K562 (cell line): ENCODE data around the gene FSCN2. TPM values are rescaled to one million over a fixed set of nuclear protein-coding genes. Genes with fewer than 3 reads are reported as not detected.

Experiments
- ATAC-seq: fragments of 200-7000 bp; cut with Tn5 transposase; 3 replicates; pipeline ENCODE4 v1.9.1; 2020; ENCODE audit warnings: moderate library complexity
- BruUV-seq: library from RNA; stranded (reverse); fragments of 400-500 nt; replicated peaks from 2 replicates; lab custom pipeline; 2021; lab: Mats Ljungman, UMichigan
- CTCF ChIA-PET: fragments of 300-600 bp; formaldehyde crosslinking; extraction: SDS; loops from one replicate; lab custom pipeline; 2021; ENCODE audit warnings: low intra/inter-chr PET ratio; lab: Yijun Ruan, JAX
- POLR2A ChIA-PET: fragments of 300-600, 350-650 bp; sonication (Branson Sonifier 250); formaldehyde crosslinking; extraction: SDS; loops from one replicate; lab custom pipeline; 2021; ENCODE audit warnings: antibody characterized with exemption, inconsistent platforms; lab: Yijun Ruan, JAX
- DNase-seq, 4 experiments: peaks; one replicate each; pipeline versions ENCODE4 v3.0.0 to v3.0.0-alpha.2; 2011 to 2018; ENCODE audit warnings: low spot score in 3 of 4, mixed read lengths in 3 of 4; ENCODE audit errors: extremely low read depth in 1 of 4
- FAIRE-seq: peaks from 2 replicates; lab custom pipeline; 2011; peaks lifted over from hg19 to GRCh38; lab: Jason Lieb, UNC
- H2AFZ ChIP-seq: 2 replicates; pipeline ENCODE4 v1.6.0; 2011; ENCODE audit warnings: low read depth, low read length, control low read depth, inconsistent platforms
- H3K27ac ChIP-seq: fragments of 200-600 bp; 3 replicates; pipeline ENCODE4 v1.8.0; 2011; ENCODE audit warnings: low read depth, mild to moderate bottlenecking, control low read depth, inconsistent platforms, low read length, moderate library complexity, mixed read lengths; ENCODE audit errors: extremely low read depth
- H3K27me3 ChIP-seq, 2 experiments: fragments of 300-600 bp in 1 of 2; 2 replicates in 1 of 2; 3 replicates in 1 of 2; pipeline versions ENCODE4 v1.6.0 to v1.8.0; 2011; ENCODE audit warnings: inconsistent platforms in 2 of 2, low read length in 2 of 2, mild to moderate bottlenecking in 1 of 2, mixed read lengths in 1 of 2, moderate library complexity in 1 of 2; ENCODE audit not compliant: control insufficient read depth in 2 of 2, insufficient read depth in 2 of 2
- H3K36me3 ChIP-seq: fragments of 300-600 bp; 3 replicates; pipeline ENCODE4 v1.8.0; 2011; ENCODE audit warnings: mild to moderate bottlenecking, low read length, inconsistent platforms; ENCODE audit not compliant: control insufficient read depth, insufficient read depth
- H3K4me1 ChIP-seq, 2 experiments: fragments of 200-600 bp in 1 of 2; replicated peaks in 1 of 2; 2 replicates in 1 of 2; 3 replicates in 1 of 2; pipeline versions ENCODE4 v1.5.1 to v1.8.0; 2011; ENCODE audit warnings: inconsistent platforms in 2 of 2, low read length in 2 of 2, mild to moderate bottlenecking in 1 of 2, mixed read lengths in 1 of 2, moderate library complexity in 1 of 2; ENCODE audit not compliant: control insufficient read depth in 2 of 2, insufficient read depth in 2 of 2
- H3K4me2 ChIP-seq: 2 replicates; pipeline ENCODE4 v1.6.1; 2011; ENCODE audit warnings: low read length, control low read depth, inconsistent platforms, mixed read lengths; ENCODE audit not compliant: insufficient read depth
- H3K4me3 ChIP-seq: fragments of 200-600 bp; sonication (generic), shearing (Covaris generic); 2 replicates; pipeline ENCODE4 v1.5.1; 2016; ENCODE audit warnings: control low read depth, inconsistent platforms
- H3K79me2 ChIP-seq: fragments of 200-600 bp; 3 replicates; pipeline ENCODE4 v1.8.0; 2011; ENCODE audit warnings: low read length, inconsistent platforms; ENCODE audit not compliant: control insufficient read depth, insufficient read depth
- H3K9ac ChIP-seq, 2 experiments: 2 replicates each; pipeline versions ENCODE4 v1.6.0 to v1.6.1; 2011; ENCODE audit warnings: low read depth in 2 of 2, low read length in 2 of 2, control low read depth in 1 of 2, inconsistent platforms in 1 of 2, mild to moderate bottlenecking in 1 of 2, mixed read lengths in 1 of 2; ENCODE audit not compliant: insufficient read depth in 1 of 2
- H3K9me1 ChIP-seq: one replicate; pipeline ENCODE4 v1.6.0; 2011; ENCODE audit warnings: inconsistent platforms, mild to moderate bottlenecking, low read length, moderate library complexity; ENCODE audit not compliant: control insufficient read depth, insufficient read depth
- H3K9me3 ChIP-seq: replicated peaks from 2 replicates; pipeline ENCODE4 v1.5.1; 2011; ENCODE audit warnings: low read depth, low read length, inconsistent platforms; ENCODE audit not compliant: control insufficient read depth, insufficient read depth
- H4K20me1 ChIP-seq: replicated peaks from 2 replicates; pipeline ENCODE4 v1.6.1; 2011; ENCODE audit warnings: low read length, inconsistent platforms, mixed read lengths; ENCODE audit not compliant: control insufficient read depth, insufficient read depth
- HDAC8 ChIP-seq: fragments of 450-650 bp; IDR thresholded peaks from 2 replicates; pipeline ENCODE4 v1.6.1; 2016; ENCODE audit warnings: mild to moderate bottlenecking, missing genetic modification characterization, moderate library complexity, missing compliant biosample characterization
- NR2C1 ChIP-seq, 2 experiments: fragments of 450-650 bp; IDR thresholded peaks; 2 replicates each; pipeline ENCODE4 v1.6.1; 2017; ENCODE audit warnings: mild to moderate bottlenecking in 2 of 2, antibody characterized with exemption in 1 of 2, inconsistent platforms in 1 of 2, missing compliant biosample characterization in 1 of 2, missing genetic modification characterization in 1 of 2
- ZNF507 ChIP-seq: conservative IDR thresholded peaks from 2 replicates; pipeline ENCODE4 v1.6.1; 2017; ENCODE audit warnings: missing genetic modification characterization, missing compliant biosample characterization
- ZNF668 ChIP-seq: fragments of 250-450 bp; sonication (Bioruptor Pico); IDR thresholded peaks from 2 replicates; pipeline ENCODE4 v1.8.0; 2022; ENCODE audit warnings: mild to moderate bottlenecking, inconsistent platforms
- WGBS: fragments of 100-300 bp; shearing (Covaris generic); methylation state at CpG from one replicate; pipeline ENCODE4 v1.1.6; 2016; ENCODE audit warnings: low coverage, mixed read lengths; ENCODE audit not compliant: insufficient coverage; ENCODE audit errors: missing lambda C conversion rate; 5-methylcytosine and 5-hydroxymethylcytosine counted together
- in situ Hi-C: fragments of 300-500 bp; cut with MboI; formaldehyde crosslinking; loops from 4 replicates; pipeline ENCODE4 v1.15.0; 2018; ENCODE audit warnings: inconsistent platforms, mixed read lengths
- intact Hi-C: fragments of 100-400 bp; cut with micrococcal nuclease; formaldehyde crosslinking; loops from 2 replicates; pipeline ENCODE4 v1.14.2; 2022
- polyA plus RNA-seq, 8 experiments: library from polyadenylated mRNA; depleted of rRNA in 4 of 8; stranded (reverse) in 5 of 8; unstranded in 3 of 8; fragments of >200 nt; fragmentation: Nextera tagmentation in 2 of 8; fragmentation: Illumina TruSeq in 1 of 8; extraction: Ambion mirVana in 2 of 8; extraction: Trizol in 1 of 8; gene quantifications; 2 replicates each; pipeline versions ENCODE4 v1.2.1 to v1.2.3, GENCODE V29; 2011 to 2014; ENCODE audit warnings: inconsistent platforms in 1 of 8, missing spikeins in 1 of 8
- total RNA-seq, 7 experiments: library from RNA; depleted of rRNA in 6 of 7; stranded (reverse); fragments of >200 nt in 6 of 7; fragmentation: Illumina TruSeq in 2 of 7; extraction: Trizol in 2 of 7; gene quantifications; 2 replicates each; pipeline versions ENCODE4 v1.2.1 to v1.2.3, GENCODE V29; 2011 to 2021; ENCODE audit warnings: low replicate concordance in 1 of 7
- TF ChIP-seq, protein P1 (sequence below): conservative IDR thresholded peaks from 2 replicates; pipeline ENCODE4 v1.6.1; 2011; ENCODE audit warnings: low read depth, mild to moderate bottlenecking, low read length; ENCODE audit not compliant: control insufficient read depth

FSCN2 gene
- total and polyA plus RNA-seq, 9 of the 15 experiments (the other 6 are each of a cell fraction or from before 2014, with no cell fraction given), result 0.08 TPM; not detected in 8

DNA sequence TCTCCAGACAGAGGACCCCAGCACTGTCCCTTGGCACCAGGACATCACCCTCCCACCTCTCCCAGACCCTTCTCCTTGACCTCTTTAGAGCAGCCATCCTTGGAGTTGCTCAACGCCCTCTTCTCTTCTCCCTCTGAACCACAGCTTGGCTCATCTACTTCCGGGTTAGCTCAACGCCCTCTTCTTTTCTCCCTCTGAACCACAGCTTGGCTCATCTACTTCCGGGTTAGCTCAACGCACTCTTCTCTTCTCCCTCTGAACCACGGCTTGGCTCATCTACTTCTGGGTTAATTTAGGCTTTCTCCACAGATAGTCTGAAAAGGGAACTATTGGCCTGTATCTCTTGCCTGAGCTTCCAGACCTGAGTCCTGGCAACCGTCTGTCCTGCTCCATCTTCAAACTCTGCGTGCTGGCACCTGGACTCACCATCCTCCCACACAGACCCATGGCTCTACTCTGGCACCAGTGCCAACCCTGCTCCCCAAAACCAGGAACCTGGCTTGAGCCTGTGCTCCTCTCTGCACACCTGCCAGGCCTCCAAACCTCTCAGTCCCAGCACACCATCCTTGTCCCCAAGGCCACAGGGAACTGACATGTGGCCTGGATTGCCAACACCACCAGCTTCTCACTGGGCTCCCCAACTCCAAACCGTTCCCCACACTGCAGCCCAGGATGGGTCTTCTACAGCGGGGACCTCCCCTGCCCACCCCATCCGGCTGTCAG is 49.3 kb downstream of the FSCN2 start:
- CTCF ChIA-PET, result no interaction called here
- Histone ChIP-seq H3K79me2 (peaks cover 11% of the 10 kb centered on the region; the same call in 2 of the 3 replicates), H3K9ac (peak overlapping the region in 1 of 2 experiments; percentile 50; a peak in 1 of 4 replicates), H3K27me3 (no peaks in the 10 kb centered on the region), H4K20me1 (peaks cover 7% of the 10 kb centered on the region), H3K9me3 (no peaks in the 10 kb centered on the region), H3K4me3 (no peak overlapping the region), H3K9me1 (no peaks in the 10 kb centered on the region), H3K4me2 (no peak overlapping the region), H2AFZ (no peak overlapping the region), H3K4me1 (peaks cover 10 to 19% of the 10 kb centered on the region in 2 experiments; a peak in 4 of 5 replicates), H3K27ac (no peak overlapping the region), H3K36me3 (peaks cover 94% of the 10 kb centered on the region; the same call in 2 of the 3 replicates)
- TF ChIP-seq HDAC8 (tag) (no peak), NR2C1 (IDR thresholded peaks at IDR 0.05) (peak; percentile 75), NR2C1 (tag; IDR thresholded peaks at IDR 0.05) (peak; percentile 55)
- POLR2A ChIA-PET, result interaction anchor here (0.7 to 1.2 kb wide), 5 partner anchors 9 to 25 kb away, joined by 3 to 11 read pairs (median 4); no protein-coding TSS in a partner anchor
- BruUV-seq, result no TSS peak
- in situ Hi-C loops (no loop called here), intact Hi-C loops (no loop called here)
- ATAC-seq (no peak), FAIRE-seq (no peak), DNase-seq (no peak)
- WGBS, result 96% methylated on average over 9 of the region's 11 CpGs

DNA sequence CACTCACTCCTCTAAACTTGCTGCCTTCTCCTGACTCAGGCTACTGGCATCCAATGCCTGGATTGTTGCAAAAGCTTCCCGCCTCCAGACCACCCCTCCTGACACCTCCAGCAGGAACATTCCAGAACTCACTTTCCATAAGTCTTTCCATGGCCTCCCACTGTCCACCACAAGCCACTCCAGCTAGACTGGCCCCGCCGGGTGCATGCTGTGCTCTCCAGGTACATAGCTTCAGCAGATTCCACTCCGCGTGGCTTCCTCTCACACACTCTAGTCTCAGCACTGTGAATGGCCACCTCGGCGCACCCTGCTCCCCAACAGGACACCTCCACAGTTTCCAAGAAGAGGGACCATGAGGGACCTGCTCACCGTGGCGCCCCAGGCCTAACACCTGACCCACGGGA is 49.9 kb downstream of the FSCN2 start:
- H3K36me3 ChIP-seq, result peaks cover 95% of the 10 kb centered on the region; the same call in 2 of the 3 replicates
- POLR2A ChIA-PET, result interaction anchor here (0.7 to 1.2 kb wide), 3 partner anchors 9 to 12 kb away, joined by 3 to 11 read pairs (median 4); no protein-coding TSS in a partner anchor
- H3K79me2 ChIP-seq, result peaks cover 11% of the 10 kb centered on the region; the same call in 2 of the 3 replicates

More for the DNA sequence above, 49.9 kb downstream of the FSCN2 start:
- DNase-seq (no peak), ATAC-seq (no peak), FAIRE-seq (no peak)
- WGBS, result 90% methylated on average over 10 of the region's 10 CpGs
- BruUV-seq, result no TSS peak
- Histone ChIP-seq H4K20me1 (peaks cover 7% of the 10 kb centered on the region), H3K4me1 (peaks cover 10 to 21% of the 10 kb centered on the region in 2 experiments; a peak in 4 of 5 replicates), H3K27ac (no peak overlapping the region), H3K9me3 (no peaks in the 10 kb centered on the region), H3K9me1 (no peaks in the 10 kb centered on the region), H3K4me2 (no peak overlapping the region), H3K27me3 (no peaks in the 10 kb centered on the region), H3K9ac (peak overlapping the region in 1 of 2 experiments; percentile 33; a peak in 1 of 4 replicates), H3K4me3 (no peak overlapping the region), H2AFZ (no peak overlapping the region)
- in situ Hi-C loops, result no loop called here
- CTCF ChIA-PET, result no interaction called here
- no peak for TF ChIP-seq HDAC8 (tag)
- TF ChIP-seq, protein P1, sequence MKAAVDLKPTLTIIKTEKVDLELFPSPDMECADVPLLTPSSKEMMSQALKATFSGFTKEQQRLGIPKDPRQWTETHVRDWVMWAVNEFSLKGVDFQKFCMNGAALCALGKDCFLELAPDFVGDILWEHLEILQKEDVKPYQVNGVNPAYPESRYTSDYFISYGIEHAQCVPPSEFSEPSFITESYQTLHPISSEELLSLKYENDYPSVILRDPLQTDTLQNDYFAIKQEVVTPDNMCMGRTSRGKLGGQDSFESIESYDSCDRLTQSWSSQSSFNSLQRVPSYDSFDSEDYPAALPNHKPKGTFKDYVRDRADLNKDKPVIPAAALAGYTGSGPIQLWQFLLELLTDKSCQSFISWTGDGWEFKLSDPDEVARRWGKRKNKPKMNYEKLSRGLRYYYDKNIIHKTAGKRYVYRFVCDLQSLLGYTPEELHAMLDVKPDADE, result no peak
- TF ChIP-seq ZNF507 (tag), result no peak
- no peak for TF ChIP-seq ZNF668 (CRISPR knock-in tag)
- intact Hi-C loops, result no loop called here
